Fibroblast of lung (primary cell): Measurements from ENCODE around the gene UBE2G1.

Experiments
- EZH2 ChIP-seq: IDR thresholded peaks from 2 replicates; pipeline ENCODE4 v1.5.1; 2012; ENCODE audit warnings: low read length, control low read depth, mild to moderate bottlenecking; ENCODE audit errors: missing control alignments
- TF ChIP-seq, protein P1 (sequence below), 2 donors: IDR thresholded peaks in 1 of 2; conservative IDR thresholded peaks in 1 of 2; 1 replicate in 1 of 2; 2 replicates in 1 of 2; pipeline ENCODE4 v1.5.1; 2011 to 2012; ENCODE audit warnings: low read length in 2 of 2, control low read depth in 1 of 2, inconsistent platforms in 1 of 2, low read depth in 1 of 2, mild to moderate bottlenecking in 1 of 2

DNA sequence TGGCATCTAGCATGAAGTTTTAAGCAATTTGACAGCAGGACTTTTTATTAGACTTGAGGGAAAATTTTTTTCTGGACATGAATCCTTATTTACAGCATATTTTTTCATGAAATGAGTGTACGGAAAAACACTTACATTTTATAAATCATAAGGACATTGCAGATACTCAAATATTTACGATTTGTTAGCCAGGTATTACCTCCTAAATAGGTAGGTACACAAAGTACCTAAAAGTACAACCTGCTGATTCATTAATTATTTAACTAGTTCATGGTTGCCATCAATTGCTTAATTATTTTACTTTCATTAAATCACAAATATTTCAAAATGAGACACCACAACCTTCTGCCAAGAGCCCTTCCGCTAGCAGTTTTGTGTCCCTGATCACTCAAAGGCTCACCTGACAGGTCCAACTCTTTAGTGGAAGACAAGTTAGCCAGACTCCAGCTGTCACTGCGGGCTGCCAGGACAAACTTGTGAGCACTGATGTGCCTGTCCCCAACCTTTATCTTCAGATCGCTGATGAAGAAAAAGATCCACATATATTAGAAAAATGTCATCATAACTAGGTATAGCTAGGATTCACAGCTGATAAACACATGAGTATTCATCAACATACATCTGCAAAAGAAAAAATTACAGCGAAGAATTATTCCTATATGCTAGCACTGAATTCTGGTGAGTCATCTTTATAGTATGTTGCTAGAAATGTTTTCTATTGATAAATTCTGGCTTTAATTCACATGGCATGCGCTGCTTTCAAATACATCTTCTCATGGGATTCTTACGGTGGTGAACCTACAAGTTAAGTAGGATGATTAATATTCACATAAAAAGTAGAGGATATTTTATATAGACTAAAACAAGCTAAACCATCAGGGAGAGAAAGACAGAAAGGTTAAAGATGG lies 130.8 kb downstream of the UBE2G1 start:
- TF ChIP-seq, protein P1, sequence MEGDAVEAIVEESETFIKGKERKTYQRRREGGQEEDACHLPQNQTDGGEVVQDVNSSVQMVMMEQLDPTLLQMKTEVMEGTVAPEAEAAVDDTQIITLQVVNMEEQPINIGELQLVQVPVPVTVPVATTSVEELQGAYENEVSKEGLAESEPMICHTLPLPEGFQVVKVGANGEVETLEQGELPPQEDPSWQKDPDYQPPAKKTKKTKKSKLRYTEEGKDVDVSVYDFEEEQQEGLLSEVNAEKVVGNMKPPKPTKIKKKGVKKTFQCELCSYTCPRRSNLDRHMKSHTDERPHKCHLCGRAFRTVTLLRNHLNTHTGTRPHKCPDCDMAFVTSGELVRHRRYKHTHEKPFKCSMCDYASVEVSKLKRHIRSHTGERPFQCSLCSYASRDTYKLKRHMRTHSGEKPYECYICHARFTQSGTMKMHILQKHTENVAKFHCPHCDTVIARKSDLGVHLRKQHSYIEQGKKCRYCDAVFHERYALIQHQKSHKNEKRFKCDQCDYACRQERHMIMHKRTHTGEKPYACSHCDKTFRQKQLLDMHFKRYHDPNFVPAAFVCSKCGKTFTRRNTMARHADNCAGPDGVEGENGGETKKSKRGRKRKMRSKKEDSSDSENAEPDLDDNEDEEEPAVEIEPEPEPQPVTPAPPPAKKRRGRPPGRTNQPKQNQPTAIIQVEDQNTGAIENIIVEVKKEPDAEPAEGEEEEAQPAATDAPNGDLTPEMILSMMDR (conservative IDR thresholded peaks at IDR 0.05 in 1 of 2, IDR thresholded peaks at IDR 0.05 in 1 of 2; ENCODE audit: low read depth in 1 of 2, low read length in 2 of 2), result no peak
- no peak for TF ChIP-seq EZH2
